SK-N-SH treated with all-trans-retinoic acid at 6 μM for 48 hours (cell line): ENCODE data around the gene FRS3.

Experiments used
- ATAC-seq: fragments of 200-7000 bp; cut with Tn5 transposase; 3 replicates; pipeline ENCODE4 v1.9.1; 2020; ENCODE audit warnings: mild to moderate bottlenecking, moderate library complexity
- ARNTL ChIP-seq: fragments of 450-650 bp; formaldehyde crosslinking; IDR thresholded peaks from 2 replicates; pipeline ENCODE4 v1.5.0; 2020; ENCODE audit warnings: low read depth, mild to moderate bottlenecking, moderate library complexity, borderline replicate concordance
- BACH2 ChIP-seq: fragments of 250-450 bp; sonication (Bioruptor Pico); IDR thresholded peaks from 2 replicates; pipeline ENCODE4 v1.9.0; 2021; ENCODE audit warnings: mild to moderate bottlenecking, borderline replicate concordance
- CREB5 ChIP-seq: fragments of 250-450 bp; sonication (Bioruptor Pico); IDR thresholded peaks from 2 replicates; pipeline ENCODE4 v1.5.1; 2020; ENCODE audit warnings: low read depth, mild to moderate bottlenecking, moderate library complexity
- CSDC2 ChIP-seq: fragments of 250-450 bp; sonication (Bioruptor Pico); IDR thresholded peaks from 2 replicates; pipeline ENCODE4 v1.5.0; 2020; ENCODE audit warnings: mild to moderate bottlenecking, moderate library complexity
- CSRNP3 ChIP-seq: fragments of 250-450 bp; sonication (Bioruptor Pico); IDR thresholded peaks from 2 replicates; pipeline ENCODE4 v1.5.1; 2021; ENCODE audit warnings: mild to moderate bottlenecking, moderate library complexity
- ESRRG ChIP-seq: fragments of 250-450 bp; sonication (Bioruptor Pico); IDR thresholded peaks from 2 replicates; pipeline ENCODE4 v1.6.1; 2021; ENCODE audit warnings: mild to moderate bottlenecking
- GLIS3 ChIP-seq: fragments of 250-450 bp; sonication (Bioruptor Pico); IDR thresholded peaks from 2 replicates; pipeline ENCODE4 v1.5.0; 2020; ENCODE audit warnings: mild to moderate bottlenecking, moderate library complexity
- ISL1 ChIP-seq: fragments of 250-450 bp; sonication (Bioruptor Pico); IDR thresholded peaks from 2 replicates; pipeline ENCODE4 v2.1.2; 2022; ENCODE audit warnings: mild to moderate bottlenecking, moderate library complexity
- OSR1 ChIP-seq: fragments of 250-450 bp; sonication (Bioruptor Pico); IDR thresholded peaks from 2 replicates; pipeline ENCODE4 v1.8.0; 2022; ENCODE audit warnings: moderate library complexity, mild to moderate bottlenecking, inconsistent platforms
- PPARA ChIP-seq: fragments of 250-450 bp; sonication (Bioruptor Pico); IDR thresholded peaks from 2 replicates; pipeline ENCODE4 v1.5.0; 2020; ENCODE audit warnings: mild to moderate bottlenecking, borderline replicate concordance
- RARB ChIP-seq: fragments of 250-450 bp; sonication (Bioruptor Pico); IDR thresholded peaks from 2 replicates; pipeline ENCODE4 v1.8.0; 2021; ENCODE audit warnings: mild to moderate bottlenecking, moderate library complexity
- SNAI2 ChIP-seq: fragments of 250-450 bp; sonication (Bioruptor Pico); IDR thresholded peaks from 2 replicates; pipeline ENCODE4 v1.5.0; 2020; ENCODE audit warnings: mild to moderate bottlenecking, moderate library complexity
- TCF4 ChIP-seq: fragments of 250-450 bp; sonication (Bioruptor Pico); IDR thresholded peaks from 2 replicates; pipeline ENCODE4 v1.8.0; 2021; ENCODE audit warnings: mild to moderate bottlenecking, moderate library complexity, borderline replicate concordance
- TOX ChIP-seq: fragments of 250-450 bp; sonication (Bioruptor Pico); IDR thresholded peaks from 2 replicates; pipeline ENCODE4 v1.8.0; 2021; ENCODE audit warnings: mild to moderate bottlenecking, moderate library complexity, borderline replicate concordance
- ZC3H10 ChIP-seq: fragments of 250-450 bp; sonication (Bioruptor Pico); IDR thresholded peaks from 2 replicates; pipeline ENCODE4 v1.5.1; 2021; ENCODE audit warnings: mild to moderate bottlenecking, moderate library complexity
- ZFP3 ChIP-seq: fragments of 250-450 bp; sonication (Bioruptor Pico); IDR thresholded peaks from 2 replicates; pipeline ENCODE4 v1.5.0; 2020; ENCODE audit warnings: mild to moderate bottlenecking, moderate library complexity
- ZFP30 ChIP-seq: fragments of 450-650 bp; formaldehyde crosslinking; IDR thresholded peaks from 2 replicates; pipeline ENCODE4 v1.5.0; 2022; ENCODE audit warnings: mild to moderate bottlenecking, moderate library complexity
- ZNF565 ChIP-seq: fragments of 450-650 bp; formaldehyde crosslinking; conservative IDR thresholded peaks from 2 replicates; pipeline ENCODE4 v1.5.0; 2020; ENCODE audit warnings: low read depth, mild to moderate bottlenecking, moderate library complexity
- ZNF70 ChIP-seq: fragments of 450-650 bp; formaldehyde crosslinking; IDR thresholded peaks from 2 replicates; pipeline ENCODE4 v1.5.0; 2020; ENCODE audit warnings: mild to moderate bottlenecking, moderate library complexity
- TF ChIP-seq, protein P1 (sequence below): fragments of 250-450 bp; sonication (Bioruptor Pico); IDR thresholded peaks from 2 replicates; pipeline ENCODE4 v1.8.0; 2021; ENCODE audit warnings: low read depth, mild to moderate bottlenecking, moderate library complexity, borderline replicate concordance
- TF ChIP-seq, protein P2 (sequence below): fragments of 250-450 bp; sonication (Bioruptor Pico); IDR thresholded peaks from 2 replicates; pipeline ENCODE4 v1.8.0; 2020; ENCODE audit warnings: mild to moderate bottlenecking, moderate library complexity, borderline replicate concordance

The FRS3 gene

GRCh38 chr6:41780551-41781365 lies 1.1 kb upstream of the FRS3 start, which contains the start of gene PRICKLE4:
Gene PRICKLE4 (plus strand): TSS chr6:41780782. CDS start chr6:41783474, 2,692 bp downstream.
- TF ChIP-seq ISL1 (CRISPR knock-in tag) (no peak), TOX (CRISPR knock-in tag) (no peak), ARNTL (CRISPR knock-in tag) (no peak), PPARA (CRISPR knock-in tag) (no peak), ZNF70 (CRISPR knock-in tag) (no peak), OSR1 (CRISPR knock-in tag) (no peak), TCF4 (CRISPR knock-in tag) (no peak), ZC3H10 (CRISPR knock-in tag) (no peak), GLIS3 (CRISPR knock-in tag) (no peak), CSDC2 (CRISPR knock-in tag) (no peak), CREB5 (no peak), RARB (no peak), ESRRG (CRISPR knock-in tag) (no peak), BACH2 (CRISPR knock-in tag) (no peak)
- TF ChIP-seq, all 23 proteins: peak for 0

DNA sequence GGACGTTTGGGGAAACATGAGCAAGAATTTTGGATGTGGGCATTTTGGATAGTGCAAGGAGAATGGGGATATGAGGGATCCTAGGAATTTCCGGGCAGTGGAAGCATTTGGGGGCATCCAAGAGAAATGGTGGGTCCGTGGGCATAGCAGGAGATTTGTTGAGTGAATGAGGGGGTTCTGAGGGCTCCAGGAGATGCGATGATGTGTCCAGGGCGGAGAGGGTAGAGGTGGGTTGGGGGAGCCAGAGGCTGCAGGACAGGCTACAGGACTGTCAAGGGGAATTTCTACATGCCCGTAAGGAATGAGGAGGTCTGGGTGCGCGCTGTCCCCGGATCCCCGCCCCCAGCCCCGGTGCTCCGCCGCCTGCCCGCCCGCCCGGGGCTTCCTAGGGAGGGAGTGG lies 364 bp downstream of the FRS3 start:
- no peak for ATAC-seq

More at GRCh38 chr6:41780551-41781365, 1.1 kb upstream of the FRS3 start, which contains the start of gene PRICKLE4:
- peak; percentile 58 for ATAC-seq

More for the DNA sequence above, 364 bp downstream of the FRS3 start:
- no peak for TF ChIP-seq ZFP3 (CRISPR knock-in tag)
- TF ChIP-seq, protein P1, sequence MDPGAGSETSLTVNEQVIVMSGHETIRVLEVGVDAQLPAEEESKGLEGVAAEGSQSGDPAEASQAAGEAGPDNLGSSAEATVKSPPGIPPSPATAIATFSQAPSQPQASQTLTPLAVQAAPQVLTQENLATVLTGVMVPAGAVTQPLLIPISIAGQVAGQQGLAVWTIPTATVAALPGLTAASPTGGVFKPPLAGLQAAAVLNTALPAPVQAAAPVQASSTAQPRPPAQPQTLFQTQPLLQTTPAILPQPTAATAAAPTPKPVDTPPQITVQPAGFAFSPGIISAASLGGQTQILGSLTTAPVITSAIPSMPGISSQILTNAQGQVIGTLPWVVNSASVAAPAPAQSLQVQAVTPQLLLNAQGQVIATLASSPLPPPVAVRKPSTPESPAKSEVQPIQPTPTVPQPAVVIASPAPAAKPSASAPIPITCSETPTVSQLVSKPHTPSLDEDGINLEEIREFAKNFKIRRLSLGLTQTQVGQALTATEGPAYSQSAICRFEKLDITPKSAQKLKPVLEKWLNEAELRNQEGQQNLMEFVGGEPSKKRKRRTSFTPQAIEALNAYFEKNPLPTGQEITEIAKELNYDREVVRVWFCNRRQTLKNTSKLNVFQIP (CRISPR knock-in tag) = no peak
- TF ChIP-seq ISL1 (CRISPR knock-in tag) = no peak
- no peak for TF ChIP-seq TCF4 (CRISPR knock-in tag)
- TF ChIP-seq ZFP30 (CRISPR knock-in tag) = no peak
- no peak for TF ChIP-seq RARB
- no peak for TF ChIP-seq SNAI2
- no peak for TF ChIP-seq GLIS3 (CRISPR knock-in tag)
- no peak for TF ChIP-seq CSRNP3 (CRISPR knock-in tag)
- no peak for TF ChIP-seq OSR1 (CRISPR knock-in tag)
- TF ChIP-seq, protein P2, sequence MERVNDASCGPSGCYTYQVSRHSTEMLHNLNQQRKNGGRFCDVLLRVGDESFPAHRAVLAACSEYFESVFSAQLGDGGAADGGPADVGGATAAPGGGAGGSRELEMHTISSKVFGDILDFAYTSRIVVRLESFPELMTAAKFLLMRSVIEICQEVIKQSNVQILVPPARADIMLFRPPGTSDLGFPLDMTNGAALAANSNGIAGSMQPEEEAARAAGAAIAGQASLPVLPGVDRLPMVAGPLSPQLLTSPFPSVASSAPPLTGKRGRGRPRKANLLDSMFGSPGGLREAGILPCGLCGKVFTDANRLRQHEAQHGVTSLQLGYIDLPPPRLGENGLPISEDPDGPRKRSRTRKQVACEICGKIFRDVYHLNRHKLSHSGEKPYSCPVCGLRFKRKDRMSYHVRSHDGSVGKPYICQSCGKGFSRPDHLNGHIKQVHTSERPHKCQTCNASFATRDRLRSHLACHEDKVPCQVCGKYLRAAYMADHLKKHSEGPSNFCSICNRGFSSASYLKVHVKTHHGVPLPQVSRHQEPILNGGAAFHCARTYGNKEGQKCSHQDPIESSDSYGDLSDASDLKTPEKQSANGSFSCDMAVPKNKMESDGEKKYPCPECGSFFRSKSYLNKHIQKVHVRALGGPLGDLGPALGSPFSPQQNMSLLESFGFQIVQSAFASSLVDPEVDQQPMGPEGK (CRISPR knock-in tag) = no peak
- no peak for TF ChIP-seq ZNF70 (CRISPR knock-in tag)
- TF ChIP-seq ZNF565 (CRISPR knock-in tag) = no peak
- TF ChIP-seq CREB5 = no peak
